HepG2 (cell line): ENCODE measurements around the gene NKX2-2. TPM values are rescaled to one million over a fixed set of nuclear protein-coding genes. Genes with fewer than 3 reads are reported as not detected.

ENCODE experiments used
- ATAC-seq: fragments of 200-7000 bp; cut with Tn5 transposase; 3 replicates; pipeline ENCODE4 v1.9.1; 2020; ENCODE audit warnings: mild to moderate bottlenecking, moderate library complexity
- BruUV-seq: library from RNA; stranded (reverse); fragments of 400-500 nt; replicated peaks from 2 replicates; lab custom pipeline; 2021; lab: Mats Ljungman, UMichigan
- CTCF ChIA-PET: fragments of 300-600 bp; formaldehyde crosslinking; extraction: SDS; loops from one replicate; lab custom pipeline; 2021; ENCODE audit warnings: low total read pairs, inconsistent platforms, low intra/inter-chr PET ratio; lab: Yijun Ruan, JAX
- POLR2A ChIA-PET: fragments of 350-600 bp; sonication (Branson Sonifier 250); formaldehyde crosslinking; loops from one replicate; lab custom pipeline; 2020; ENCODE audit warnings: antibody characterized with exemption, inconsistent platforms; lab: Yijun Ruan, JAX
- DNase-seq: peaks from one replicate; pipeline ENCODE4 v3.0.0-alpha.2; 2015; ENCODE audit warnings: low spot score
- FAIRE-seq: peaks from 3 replicates; lab custom pipeline; 2011; peaks lifted over from hg19 to GRCh38; lab: Jason Lieb, UNC
- H2AFZ ChIP-seq: one replicate; pipeline ENCODE4 v1.6.1; 2011; ENCODE audit warnings: low read length, inconsistent platforms
- H3K27ac ChIP-seq: fragments of 300-600 bp; 3 replicates; pipeline ENCODE4 v1.8.0; 2011; ENCODE audit warnings: mixed run types, mild to moderate bottlenecking, mixed read lengths, low read length, inconsistent platforms; ENCODE audit not compliant: insufficient read depth; ENCODE audit errors: extremely low read length
- H3K27me3 ChIP-seq, 2 experiments: fragments of 200-600 bp in 1 of 2; 2 replicates in 1 of 2; 3 replicates in 1 of 2; pipeline versions ENCODE4 v1.6.0 to v1.8.0; 2011; ENCODE audit warnings: low read length in 2 of 2, mild to moderate bottlenecking in 2 of 2, moderate library complexity in 2 of 2, inconsistent platforms in 1 of 2; ENCODE audit not compliant: insufficient read depth in 2 of 2, control insufficient read depth in 1 of 2
- H3K36me3 ChIP-seq, 2 experiments: fragments of 200-600 bp in 1 of 2; replicated peaks in 1 of 2; 2 replicates in 1 of 2; 3 replicates in 1 of 2; pipeline versions ENCODE4 v1.5.1 to v1.8.0; 2011; ENCODE audit warnings: low read length in 2 of 2, inconsistent platforms in 1 of 2; ENCODE audit not compliant: insufficient read depth in 2 of 2, control insufficient read depth in 1 of 2
- H3K4me1 ChIP-seq: 2 replicates; pipeline ENCODE4 v1.5.1; 2012; ENCODE audit warnings: low read length, inconsistent platforms; ENCODE audit not compliant: insufficient read depth
- H3K4me2 ChIP-seq: 2 replicates; pipeline ENCODE4 v1.6.0; 2011; ENCODE audit warnings: low read depth, low read length, inconsistent platforms
- H3K4me3 ChIP-seq, 3 experiments: fragments of 200-600 bp in 1 of 3; sonication (generic), shearing (Covaris generic) in 1 of 3; replicated peaks in 1 of 3; 2 replicates each; pipeline ENCODE4 v1.5.1; 2011 to 2016; ENCODE audit warnings: low read length in 3 of 3, inconsistent platforms in 2 of 3, low read depth in 2 of 3, mild to moderate bottlenecking in 2 of 3, control low read depth in 1 of 3, mixed read lengths in 1 of 3; ENCODE audit not compliant: insufficient read depth in 1 of 3
- H3K79me2 ChIP-seq: one replicate; pipeline ENCODE4 v1.6.1; 2011; ENCODE audit warnings: low read length, inconsistent platforms; ENCODE audit not compliant: insufficient read depth
- H3K9ac ChIP-seq: 2 replicates; pipeline ENCODE4 v1.6.0; 2011; ENCODE audit warnings: mild to moderate bottlenecking, low read depth, low read length, inconsistent platforms; ENCODE audit not compliant: insufficient read depth
- H3K9me3 ChIP-seq: 2 replicates; pipeline ENCODE4 v1.5.1; 2012; ENCODE audit warnings: mild to moderate bottlenecking, low read length
- H4K20me1 ChIP-seq: 2 replicates; pipeline ENCODE4 v1.6.0; 2011; ENCODE audit warnings: inconsistent platforms, mild to moderate bottlenecking, low read length, moderate library complexity; ENCODE audit not compliant: insufficient read depth
- CEBPB ChIP-seq: IDR thresholded peaks from 2 replicates; pipeline ENCODE4 v1.6.1; 2011; ENCODE audit warnings: low read depth, low read length, improper control_type of control experiment, borderline replicate concordance
- GABPB1 ChIP-seq: IDR thresholded peaks from 2 replicates; pipeline ENCODE4 v1.6.1; 2016; ENCODE audit warnings: mild to moderate bottlenecking, missing genetic modification reagents, moderate library complexity, missing compliant biosample characterization
- LCORL ChIP-seq, 2 experiments: fragments of 450-650 bp in 1 of 2; sonication (generic) in 1 of 2; formaldehyde crosslinking in 1 of 2; IDR thresholded peaks; 2 replicates each; pipeline versions ENCODE4 v1.5.0 to v1.6.1; 2017 to 2020; ENCODE audit warnings: antibody characterized with exemption in 1 of 2, missing genetic modification reagents in 1 of 2
- MAZ ChIP-seq, 2 experiments: sonication (generic) in 1 of 2; formaldehyde crosslinking in 1 of 2; IDR thresholded peaks; 2 replicates each; pipeline versions ENCODE4 v1.5.0 to v1.6.1; 2012 to 2020; ENCODE audit warnings: low read depth in 2 of 2, mild to moderate bottlenecking in 2 of 2, borderline replicate concordance in 1 of 2, improper control_type of control experiment in 1 of 2, low read length in 1 of 2, missing genetic modification reagents in 1 of 2, moderate library complexity in 1 of 2
- SMAD1 ChIP-seq: sonication (generic); formaldehyde crosslinking; IDR thresholded peaks from 2 replicates; pipeline ENCODE4 v1.4.0; 2020; ENCODE audit warnings: missing genetic modification reagents, low read depth, mild to moderate bottlenecking, borderline replicate concordance
- SPEN ChIP-seq: sonication (generic); formaldehyde crosslinking; IDR thresholded peaks from 2 replicates; pipeline ENCODE4 v1.5.1; 2020; ENCODE audit warnings: low read depth, mild to moderate bottlenecking, missing genetic modification reagents
- TMF1 ChIP-seq: sonication (generic); formaldehyde crosslinking; IDR thresholded peaks from 2 replicates; pipeline ENCODE4 v1.8.1; 2022; ENCODE audit warnings: low read depth, missing genetic modification reagents
- ZBTB38 ChIP-seq: sonication (generic); formaldehyde crosslinking; IDR thresholded peaks from 2 replicates; pipeline ENCODE4 v1.5.1; 2020; ENCODE audit warnings: mild to moderate bottlenecking, missing genetic modification reagents
- ZNF232 ChIP-seq: sonication (generic); formaldehyde crosslinking; IDR thresholded peaks from 2 replicates; pipeline ENCODE4 v1.4.0; 2020; ENCODE audit warnings: missing genetic modification reagents, borderline replicate concordance
- ZNF296 ChIP-seq: sonication (generic); formaldehyde crosslinking; conservative IDR thresholded peaks from 2 replicates; pipeline ENCODE4 v1.5.0; 2020; ENCODE audit warnings: mild to moderate bottlenecking, missing genetic modification reagents
- ZNF737 ChIP-seq: sonication (generic); formaldehyde crosslinking; IDR thresholded peaks from 2 replicates; pipeline ENCODE4 v1.5.0; 2020; ENCODE audit warnings: missing genetic modification reagents, mild to moderate bottlenecking, borderline replicate concordance
- ZNF780A ChIP-seq: sonication (generic); formaldehyde crosslinking; IDR thresholded peaks from 2 replicates; pipeline ENCODE4 v1.8.0; 2022; ENCODE audit warnings: mild to moderate bottlenecking, missing genetic modification reagents, moderate library complexity
- ZNF816 ChIP-seq: sonication (generic); formaldehyde crosslinking; IDR thresholded peaks from 2 replicates; pipeline ENCODE4 v1.8.0; 2022; ENCODE audit warnings: missing genetic modification reagents, mild to moderate bottlenecking, borderline replicate concordance
- WGBS: methylation state at CpG from one replicate; pipeline ENCODE4 v1.1.6; 2017; ENCODE audit warnings: low lambda C conversion rate; 5-methylcytosine and 5-hydroxymethylcytosine counted together
- in situ Hi-C: cut with HindIII; loops from 2 replicates; pipeline ENCODE4 v1.10.0; 2017; ENCODE audit warnings: low pct_unique_long_range_greater_than_20kb; ENCODE audit not compliant: extremely low pct_ligation_motif_present
- intact Hi-C: fragments of 100-400 bp; cut with micrococcal nuclease; formaldehyde crosslinking; loops from one replicate; pipeline ENCODE4 v1.10.0; 2022; ENCODE audit not compliant: unreplicated experiment
- polyA plus RNA-seq, 8 experiments: library from polyadenylated mRNA; depleted of rRNA in 3 of 8; stranded (reverse) in 7 of 8; unstranded in 1 of 8; fragments of >200 nt; fragmentation: Illumina TruSeq in 4 of 8; extraction: Trizol in 4 of 8; gene quantifications; 2 replicates each; pipeline versions ENCODE4 v1.2.1 to v1.2.3, GENCODE V29; 2011 to 2016; ENCODE audit warnings: low read depth in 4 of 8, missing spikeins in 1 of 8, mixed read lengths in 1 of 8; ENCODE audit not compliant: insufficient read depth in 1 of 8
- total RNA-seq, 5 experiments: library from RNA; depleted of rRNA; stranded (reverse); fragments of >200 nt; fragmentation: Illumina TruSeq; extraction: Trizol; gene quantifications; 2 replicates each; pipeline ENCODE4 v1.2.3, GENCODE V29; 2016; ENCODE audit warnings: low read depth in 1 of 5

The NKX2-2 gene
- total and polyA plus RNA-seq, 2 of the 13 experiments (the other 11 are each of a cell fraction or from before 2014, with no cell fraction given) = not detected

GRCh38 chr20:21507400-21508229 is 6.2 kb downstream of the NKX2-2 start:
- Histone ChIP-seq H3K79me2 (no peaks in the 10 kb centered on the region), H3K27me3 (peaks cover 16 to 85% of the 10 kb centered on the region in 2 experiments), H3K4me1 (peaks cover 15% of the 10 kb centered on the region), H3K4me3 (no peak overlapping the region), H3K9ac (no peak overlapping the region), H3K4me2 (no peak overlapping the region), H3K36me3 (no peaks in the 10 kb centered on the region), H2AFZ (no peak overlapping the region), H4K20me1 (peaks cover 3% of the 10 kb centered on the region; the same call in 1 of the 2 replicates), H3K9me3 (no peaks in the 10 kb centered on the region), H3K27ac (no peak overlapping the region)
- BruUV-seq = no TSS peak
- ChIA-PET CTCF (interaction anchor here (2.7 to 5.5 kb wide), 3 partner anchors 64 to 671 kb away, joined by 9 to 181 read pairs (median 40); no protein-coding TSS in a partner anchor), POLR2A (no interaction called here)
- DNase-seq (no peak), FAIRE-seq (no peak), ATAC-seq (no peak)
- intact Hi-C loops = no loop called here
- TF ChIP-seq CEBPB (peak; percentile 69), LCORL (IDR thresholded peaks at IDR 0.05) (no peak), LCORL (CRISPR knock-in tag; IDR thresholded peaks at IDR 0.05) (no peak)
- in situ Hi-C loops = loop anchor here (10.0 kb wide), 1 partner anchor 453 kb away; no protein-coding TSS in a partner anchor
- WGBS = 50% methylated on average over 44 of the region's 44 CpGs

DNA sequence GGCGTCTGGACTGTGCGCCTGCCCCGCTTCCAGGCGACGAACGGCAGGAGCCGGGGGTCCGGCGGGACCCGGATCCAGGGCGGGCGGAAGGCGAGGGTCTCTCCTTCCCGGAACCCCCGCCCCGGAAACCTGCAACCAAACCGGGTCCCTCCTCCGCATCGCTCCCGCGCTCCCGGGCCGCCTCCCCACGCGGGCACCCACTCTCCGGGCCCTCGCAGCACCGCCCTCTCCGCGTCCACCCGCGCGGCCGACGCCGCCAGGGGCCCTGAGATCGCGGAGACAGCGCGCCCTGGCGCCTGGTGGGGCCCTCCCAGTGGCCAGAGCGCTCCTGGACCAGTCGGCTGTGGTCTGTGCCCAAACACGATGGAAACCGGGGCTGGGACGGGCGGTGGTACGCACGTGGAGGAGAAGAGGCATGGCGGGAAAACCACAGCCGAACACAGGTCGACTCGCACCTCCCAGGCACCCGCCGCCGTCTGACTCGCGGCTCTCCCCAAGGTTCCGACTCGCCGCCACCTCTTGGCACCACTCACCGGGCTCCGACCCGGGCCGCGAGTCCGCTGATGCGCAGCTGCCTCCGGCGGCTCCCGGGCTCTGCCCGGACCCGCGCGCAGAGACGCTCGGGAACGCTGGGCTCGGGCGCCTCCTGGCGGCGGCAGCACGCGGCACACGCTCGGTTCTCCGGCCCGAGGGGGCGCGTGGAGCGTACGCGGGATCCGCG is 7.9 kb downstream of the NKX2-2 start:
- Histone ChIP-seq H3K9ac (no peak overlapping the region), H3K27me3 (peaks cover 13 to 71% of the 10 kb centered on the region in 2 experiments), H3K4me2 (peak overlapping the region; percentile 67), H3K4me1 (peaks cover 12% of the 10 kb centered on the region), H3K36me3 (no peaks in the 10 kb centered on the region), H2AFZ (no peak overlapping the region), H4K20me1 (peaks cover 3% of the 10 kb centered on the region; the same call in 1 of the 2 replicates), H3K79me2 (no peaks in the 10 kb centered on the region), H3K9me3 (no peaks in the 10 kb centered on the region), H3K4me3 (peak overlapping the region in 2 of 3 experiments; percentile 39 to 63; a peak in 3 of 6 replicates), H3K27ac (no peak overlapping the region)
- DNase-seq (no peak), FAIRE-seq (no peak), ATAC-seq (peak; percentile 76)
- POLR2A ChIA-PET = no interaction called here
- in situ Hi-C loops = loop anchor here (10.0 kb wide), 1 partner anchor 451 kb away; no protein-coding TSS in a partner anchor
- BruUV-seq = no TSS peak
- CTCF ChIA-PET = interaction anchor here (1.2 to 5.5 kb wide), 8 partner anchors 66 to 669 kb away, joined by 4 to 181 read pairs (median 12); no protein-coding TSS in a partner anchor
- intact Hi-C loops = loop anchor here (1.0 kb wide), 3 partner anchors 270 to 669 kb away; no protein-coding TSS in a partner anchor
- WGBS = 54% methylated on average over 94 of the region's 95 CpGs
- TF ChIP-seq ZNF780A (CRISPR knock-in tag) (0 out of 2 replicates have a peak, but pooled peaks have one; percentile 68), GABPB1 (CRISPR knock-in tag) (peak; percentile 49; the same call in 1 of the 2 replicates), SMAD1 (CRISPR knock-in tag) (0 out of 2 replicates have a peak, but pooled peaks have one; percentile 64), ZNF737 (CRISPR knock-in tag) (no peak), TMF1 (CRISPR knock-in tag) (0 out of 2 replicates have a peak, but pooled peaks have one; percentile 39), MAZ (IDR thresholded peaks at IDR 0.05; ENCODE audit: borderline replicate concordance, low read depth, low read length) (no peak), MAZ (CRISPR knock-in tag; IDR thresholded peaks at IDR 0.05; ENCODE audit: low read depth) (0 out of 2 replicates have a peak, but pooled peaks have one; percentile 24), SPEN (CRISPR knock-in tag) (peak; percentile 13; the same call in 1 of the 2 replicates), ZNF296 (no peak), ZNF232 (no peak), ZNF816 (CRISPR knock-in tag) (no peak), ZBTB38 (CRISPR knock-in tag) (no peak)
